CD4-positive, alpha-beta T cell treated with Interleukin-15 for 4 hours (primary cell): Measurements from ENCODE around the gene TTC39C.

ENCODE experiments used
- DNase-seq: peaks from one replicate; pipeline ENCODE4 v3.0.0-alpha.2; 2020; ENCODE audit warnings: low spot score

The TTC39C gene

GRCh38 chr18:24086082-24086481 lies 71.5 kb downstream of the TTC39C start:
- no peak for DNase-seq

GRCh38 chr18:24089076-24089475 lies 74.5 kb downstream of the TTC39C start:
- DNase-seq, result no peak

- DNase-seq, result no peak
These were observed 75.2 kb downstream of the TTC39C start for GRCh38 chr18:24089515-24090337.

GRCh38 chr18:24090876-24091275 lies 76.3 kb downstream of the TTC39C start:
- no peak for DNase-seq

- no peak for DNase-seq
These were observed 80.0 kb downstream of the TTC39C start for GRCh38 chr18:24094561-24094960.

- no peak for DNase-seq
These were observed 81.4 kb downstream of the TTC39C start for GRCh38 chr18:24095976-24096375.

- no peak for DNase-seq
These were observed 88.9 kb downstream of the TTC39C start for GRCh38 chr18:24103320-24104021.

GRCh38 chr18:24104486-24104885 lies 89.9 kb downstream of the TTC39C start:
- DNase-seq, result no peak

- no peak for DNase-seq
These were observed 94.1 kb downstream of the TTC39C start for GRCh38 chr18:24108641-24109040.

GRCh38 chr18:24111936-24112335 lies 97.4 kb downstream of the TTC39C start:
- no peak for DNase-seq

GRCh38 chr18:24112464-24112863 lies 97.9 kb downstream of the TTC39C start:
- DNase-seq, result no peak

GRCh38 chr18:24112874-24113615 lies 98.5 kb downstream of the TTC39C start:
- DNase-seq, result no peak

- no peak for DNase-seq
These were observed 100.5 kb downstream of the TTC39C start for GRCh38 chr18:24114924-24115549.

GRCh38 chr18:24115628-24116027 lies 101.1 kb downstream of the TTC39C start:
- no peak for DNase-seq

GRCh38 chr18:24118750-24119577 lies 104.4 kb downstream of the TTC39C start:
- DNase-seq, result peak; percentile 82

GRCh38 chr18:24120676-24121075 lies 106.1 kb downstream of the TTC39C start:
- DNase-seq, result no peak

GRCh38 chr18:24121625-24122024 lies 107.1 kb downstream of the TTC39C start:
- DNase-seq, result no peak

GRCh38 chr18:24126155-24126961 lies 111.8 kb downstream of the TTC39C start:
- DNase-seq, result no peak

GRCh38 chr18:24127735-24128134 lies 113.2 kb downstream of the TTC39C start:
- DNase-seq, result no peak

GRCh38 chr18:24128700-24129099 lies 114.1 kb downstream of the TTC39C start:
- no peak for DNase-seq

GRCh38 chr18:24130494-24130893 lies 115.9 kb downstream of the TTC39C start:
- no peak for DNase-seq
